Stimulated activated CD8-positive, alpha-beta memory T cell treated with anti-CD3 and anti-CD28 coated beads, Interleukin-2, amount 100 ng/mL, for 1 hour (primary cell): ENCODE data around the gene TRIM39.
"Not testable (repeated sequence)": the region's sequence is repeated elsewhere in the genome, so short reads cannot be mapped to it uniquely, and the experiment has no call there.

Source experiments
- DNase-seq, 2 donors: peaks; one replicate each; pipeline ENCODE4 v3.0.0-alpha.2; 2020; ENCODE audit warnings: low read depth in 2 of 2

TRIM39 gene

GRCh38 chr6:30326526-30327231 is at the start of gene TRIM39:
Gene TRIM39 (plus strand): TSS chr6:30326927. CDS start chr6:30329318, 2,391 bp downstream.
- DNase-seq: peak; percentile 68 to 75

GRCh38 chr6:30280988-30281387 is 45.7 kb upstream of the TRIM39 start:
- DNase-seq: not testable (repeated sequence)

GRCh38 chr6:30282522-30282921 is 44.2 kb upstream of the TRIM39 start:
- no peak for DNase-seq

- DNase-seq: no peak
Measured at GRCh38 chr6:30283761-30284160, 43.0 kb upstream of the TRIM39 start.

- DNase-seq: no peak
Measured at GRCh38 chr6:30287139-30287538, 39.6 kb upstream of the TRIM39 start.

GRCh38 chr6:30295837-30296236 is 30.9 kb upstream of the TRIM39 start:
- no peak for DNase-seq

GRCh38 chr6:30304002-30304401 is 22.7 kb upstream of the TRIM39 start:
- DNase-seq: no peak

- no peak for DNase-seq
Measured at GRCh38 chr6:30311101-30311500, 15.6 kb upstream of the TRIM39 start.

- DNase-seq: no peak
Measured at GRCh38 chr6:30311671-30312070, 15.1 kb upstream of the TRIM39 start.

GRCh38 chr6:30312266-30312665 is 14.5 kb upstream of the TRIM39 start:
- DNase-seq: no peak

GRCh38 chr6:30312676-30313321 is 13.9 kb upstream of the TRIM39 start:
- no peak for DNase-seq

GRCh38 chr6:30315156-30315555 is 11.6 kb upstream of the TRIM39 start:
- no peak for DNase-seq

GRCh38 chr6:30317913-30318589 is 8.7 kb upstream of the TRIM39 start:
- no peak for DNase-seq

GRCh38 chr6:30319146-30319835 is 7.4 kb upstream of the TRIM39 start:
- no peak for DNase-seq

GRCh38 chr6:30321692-30322388 is 4.9 kb upstream of the TRIM39 start:
- no peak for DNase-seq

- no peak for DNase-seq
Measured at GRCh38 chr6:30322527-30323501, 3.9 kb upstream of the TRIM39 start.

GRCh38 chr6:30323806-30324205 is 2.9 kb upstream of the TRIM39 start:
- DNase-seq: no peak

GRCh38 chr6:30325150-30325872 is 1.4 kb upstream of the TRIM39 start:
- DNase-seq: peak; percentile 56 to 61

GRCh38 chr6:30325873-30326525 is 728 bp upstream of the TRIM39 start:
- DNase-seq: peak; percentile 46 to 55
